Breast epithelium (tissue), 4 donors: ENCODE data around the gene DIRAS3. TPM values are rescaled to one million over a fixed set of nuclear protein-coding genes. Genes with fewer than 3 reads are reported as not detected.

Experiments used
- DNase-seq, 2 donors: peaks; one replicate each; pipeline ENCODE4 v3.0.0-alpha.2; 2019; ENCODE audit warnings: low spot score in 2 of 2
- H3K27ac ChIP-seq, 2 donors: fragments of 200-600 bp; sonication (generic) in 1 of 2; one replicate each; pipeline ENCODE4 v1.5.1; 2016 to 2019; ENCODE audit warnings: mild to moderate bottlenecking in 1 of 2
- H3K27me3 ChIP-seq, 2 donors: fragments of 200-600 bp; sonication (generic) in 1 of 2; one replicate each; pipeline versions ENCODE4 v1.5.1 to v1.6.0; 2017 to 2019; ENCODE audit warnings: control low read depth in 1 of 2, mild to moderate bottlenecking in 1 of 2
- H3K36me3 ChIP-seq: fragments of 200-600 bp; one replicate; pipeline ENCODE4 v1.5.1; 2019
- H3K4me1 ChIP-seq, 2 donors: fragments of 200-600 bp; sonication (generic); one replicate each; pipeline ENCODE4 v1.5.1; 2016 to 2019; ENCODE audit warnings: control low read depth in 1 of 2
- H3K4me3 ChIP-seq, 3 donors: fragments of 200-600 bp; sonication (generic); 1 replicate in 2 of 3; 2 replicates in 1 of 3; pipeline ENCODE4 v1.5.1; 2016 to 2019; ENCODE audit warnings: mild to moderate bottlenecking in 3 of 3, moderate library complexity in 2 of 3
- H3K9me3 ChIP-seq, 2 donors: fragments of 200-600 bp; sonication (generic) in 1 of 2; one replicate each; pipeline ENCODE4 v1.5.1; 2016 to 2019; ENCODE audit warnings: control low read depth in 1 of 2
- POLR2A ChIP-seq: fragments of 450-650 bp; IDR thresholded peaks from one replicate; pipeline ENCODE4 v1.6.1; 2016; ENCODE audit warnings: antibody characterized with exemption, mild to moderate bottlenecking, moderate library complexity
- POLR2AphosphoS5 ChIP-seq, 3 donors: sonication (generic); formaldehyde crosslinking; IDR thresholded peaks; one replicate each; pipeline ENCODE4 v1.6.1; 2017; ENCODE audit warnings: antibody characterized with exemption in 3 of 3
- intact Hi-C: fragments of 100-400 bp; cut with DNase I; formaldehyde crosslinking; loops from one replicate; pipeline ENCODE4 v1.15.1; 2023; ENCODE audit warnings: low total_unique reads
- total RNA-seq, 3 donors: library from RNA; depleted of rRNA; stranded (reverse); fragments of >200 nt; gene quantifications; one replicate each; pipeline ENCODE4 v1.1.0, GENCODE V29; 2016
- TF ChIP-seq, protein P1 (sequence below), 3 donors: fragments of 450-650 bp; IDR thresholded peaks; one replicate each; pipeline ENCODE4 v1.5.1; 2016 to 2017; ENCODE audit warnings: antibody characterized with exemption in 3 of 3, mild to moderate bottlenecking in 3 of 3, moderate library complexity in 3 of 3

The DIRAS3 gene
- total RNA-seq, 3 donors from 2014 or later, result 0.96 to 14.4 (median 12.9) TPM

DNA sequence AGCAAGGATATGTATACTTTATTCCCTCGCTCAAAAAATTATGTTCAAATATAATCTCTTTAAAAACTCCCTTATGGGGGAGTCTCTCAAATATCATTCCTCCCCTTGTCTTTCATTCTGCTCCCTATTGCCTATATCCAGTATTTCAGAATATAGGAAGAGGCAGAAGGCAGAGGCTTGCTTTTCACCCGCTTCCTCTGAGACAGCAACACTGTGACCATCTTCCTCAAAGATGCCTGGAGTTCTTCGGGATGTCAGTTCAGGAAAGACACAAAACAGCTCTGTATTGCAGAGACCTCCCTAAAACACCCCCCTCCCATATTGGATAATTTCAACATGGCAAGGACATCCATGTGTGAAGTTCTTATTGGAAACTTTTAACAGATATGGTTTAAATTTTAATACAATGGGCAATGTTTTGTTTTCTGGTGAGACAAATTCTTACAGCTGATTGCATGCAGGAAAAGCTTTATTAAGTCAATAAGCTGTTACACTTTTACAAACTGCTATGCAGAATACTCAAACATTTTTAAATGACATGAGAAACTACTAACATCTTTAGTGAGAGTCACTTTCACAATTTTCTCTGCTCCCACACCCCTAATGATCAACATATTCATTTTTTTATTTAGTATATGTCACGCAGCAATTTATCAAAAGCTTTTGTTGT is 4.8 kb downstream of the DIRAS3 start:
- Histone ChIP-seq H3K9me3 (no peaks in the 10 kb centered on the region), H3K27ac (no peak overlapping the region), H3K27me3 (no peaks in the 10 kb centered on the region), H3K4me3 (no peak overlapping the region), H3K4me1 (no peaks in the 10 kb centered on the region), H3K36me3 (no peaks in the 10 kb centered on the region)
- TF ChIP-seq POLR2AphosphoS5 (IDR thresholded peaks at IDR 0.05), result no peak
- no peak for TF ChIP-seq POLR2A
- TF ChIP-seq, protein P1, sequence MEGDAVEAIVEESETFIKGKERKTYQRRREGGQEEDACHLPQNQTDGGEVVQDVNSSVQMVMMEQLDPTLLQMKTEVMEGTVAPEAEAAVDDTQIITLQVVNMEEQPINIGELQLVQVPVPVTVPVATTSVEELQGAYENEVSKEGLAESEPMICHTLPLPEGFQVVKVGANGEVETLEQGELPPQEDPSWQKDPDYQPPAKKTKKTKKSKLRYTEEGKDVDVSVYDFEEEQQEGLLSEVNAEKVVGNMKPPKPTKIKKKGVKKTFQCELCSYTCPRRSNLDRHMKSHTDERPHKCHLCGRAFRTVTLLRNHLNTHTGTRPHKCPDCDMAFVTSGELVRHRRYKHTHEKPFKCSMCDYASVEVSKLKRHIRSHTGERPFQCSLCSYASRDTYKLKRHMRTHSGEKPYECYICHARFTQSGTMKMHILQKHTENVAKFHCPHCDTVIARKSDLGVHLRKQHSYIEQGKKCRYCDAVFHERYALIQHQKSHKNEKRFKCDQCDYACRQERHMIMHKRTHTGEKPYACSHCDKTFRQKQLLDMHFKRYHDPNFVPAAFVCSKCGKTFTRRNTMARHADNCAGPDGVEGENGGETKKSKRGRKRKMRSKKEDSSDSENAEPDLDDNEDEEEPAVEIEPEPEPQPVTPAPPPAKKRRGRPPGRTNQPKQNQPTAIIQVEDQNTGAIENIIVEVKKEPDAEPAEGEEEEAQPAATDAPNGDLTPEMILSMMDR (IDR thresholded peaks at IDR 0.05), result no peak
- no peak for DNase-seq
- intact Hi-C loops, result no loop called here

DNA sequence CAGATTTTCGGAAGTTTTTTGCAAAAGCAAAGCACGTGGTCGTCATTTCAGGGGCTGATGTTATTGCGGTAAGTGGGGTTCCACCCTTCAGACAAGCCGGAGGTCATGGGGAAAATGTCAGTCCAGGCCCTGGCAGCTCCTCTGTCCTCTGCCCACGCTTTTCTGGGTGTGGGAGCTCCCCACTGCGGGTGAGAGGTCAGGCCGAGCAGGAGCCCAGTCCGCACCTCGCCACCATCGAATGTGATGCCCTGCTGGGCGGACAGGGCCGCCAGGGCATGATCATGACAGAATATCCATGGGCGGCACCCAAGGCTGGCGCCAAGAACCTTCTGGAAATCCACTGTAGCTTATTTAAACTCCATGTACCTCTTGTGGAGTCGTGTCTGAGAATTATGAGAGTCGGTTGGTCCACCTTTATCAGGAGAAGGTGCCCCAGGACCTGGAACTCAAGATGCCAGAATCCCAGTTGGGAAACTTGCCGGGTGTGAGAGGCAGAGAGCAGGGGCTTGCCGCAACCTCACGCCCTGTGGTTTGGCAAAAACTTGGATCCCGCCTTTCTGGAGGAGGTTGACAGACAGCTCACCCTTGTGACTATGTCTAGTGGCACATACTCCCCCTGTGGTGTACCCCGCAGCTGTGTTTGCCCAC is 6.9 kb downstream of the DIRAS3 start:
- TF ChIP-seq POLR2AphosphoS5 (IDR thresholded peaks at IDR 0.05), result no peak
- TF ChIP-seq, protein P1 (IDR thresholded peaks at IDR 0.05), result no peak
- TF ChIP-seq POLR2A, result no peak
- no peaks in the 10 kb centered on the region for H3K36me3 ChIP-seq
- H3K4me1 ChIP-seq, result no peaks in the 10 kb centered on the region
- intact Hi-C loops, result no loop called here
- DNase-seq, result no peak
- H3K27me3 ChIP-seq, result no peaks in the 10 kb centered on the region
- H3K27ac ChIP-seq, result no peak overlapping the region
- no peak overlapping the region for H3K4me3 ChIP-seq
- H3K9me3 ChIP-seq, result no peaks in the 10 kb centered on the region

DNA sequence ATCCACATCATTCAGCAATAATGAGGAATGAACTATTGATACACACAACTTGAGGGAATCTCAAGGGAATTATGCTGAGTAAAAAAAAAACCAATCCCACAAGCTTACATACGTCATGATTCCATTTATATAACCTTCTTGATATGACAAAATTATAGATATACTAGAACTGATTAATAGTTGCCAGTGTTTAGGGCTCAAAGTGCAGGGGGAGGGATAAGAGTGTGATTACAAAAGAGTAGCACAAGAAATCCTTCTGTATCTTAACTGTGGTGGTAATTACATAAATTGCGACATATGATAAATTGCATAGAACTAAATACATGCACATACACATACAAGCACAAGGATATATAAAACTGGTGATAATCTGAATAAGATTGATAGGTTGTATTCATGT is 13.5 kb downstream of the DIRAS3 start:
- Histone ChIP-seq H3K4me3 (no peak overlapping the region), H3K36me3 (no peaks in the 10 kb centered on the region), H3K27me3 (no peaks in the 10 kb centered on the region), H3K27ac (no peak overlapping the region), H3K4me1 (no peaks in the 10 kb centered on the region), H3K9me3 (no peaks in the 10 kb centered on the region)
- DNase-seq, result no peak
- intact Hi-C loops, result no loop called here
- TF ChIP-seq POLR2AphosphoS5 (IDR thresholded peaks at IDR 0.05) (no peak), POLR2A (no peak)
- TF ChIP-seq, protein P1 (IDR thresholded peaks at IDR 0.05), result no peak

DNA sequence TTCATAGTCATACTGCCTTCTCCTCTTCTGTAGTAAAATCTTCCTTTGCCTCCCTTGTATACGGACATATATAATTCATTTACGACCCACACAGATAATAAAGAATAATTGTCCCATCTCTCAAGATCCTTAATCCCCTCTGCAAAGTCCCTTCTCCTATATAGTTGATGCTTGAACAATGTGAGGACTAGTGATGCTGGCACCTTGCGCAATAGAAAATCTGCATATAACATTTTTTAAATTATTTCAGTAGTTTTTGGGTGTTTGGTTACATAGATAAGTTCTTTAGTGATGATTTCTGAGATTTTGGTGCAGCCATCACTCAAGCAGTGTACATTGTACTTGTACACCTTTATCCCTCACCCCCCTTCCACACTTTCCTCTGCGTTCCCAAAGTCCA is 21.0 kb downstream of the DIRAS3 start:
- no peak for DNase-seq
- H3K4me3 ChIP-seq, result no peak overlapping the region
- TF ChIP-seq POLR2AphosphoS5 (IDR thresholded peaks at IDR 0.05) (no peak), POLR2A (no peak)
- H3K27ac ChIP-seq, result no peak overlapping the region
- no peaks in the 10 kb centered on the region for H3K27me3 ChIP-seq
- H3K9me3 ChIP-seq, result no peaks in the 10 kb centered on the region
- no peaks in the 10 kb centered on the region for H3K4me1 ChIP-seq
- H3K36me3 ChIP-seq, result no peaks in the 10 kb centered on the region
- intact Hi-C loops, result no loop called here

DNA sequence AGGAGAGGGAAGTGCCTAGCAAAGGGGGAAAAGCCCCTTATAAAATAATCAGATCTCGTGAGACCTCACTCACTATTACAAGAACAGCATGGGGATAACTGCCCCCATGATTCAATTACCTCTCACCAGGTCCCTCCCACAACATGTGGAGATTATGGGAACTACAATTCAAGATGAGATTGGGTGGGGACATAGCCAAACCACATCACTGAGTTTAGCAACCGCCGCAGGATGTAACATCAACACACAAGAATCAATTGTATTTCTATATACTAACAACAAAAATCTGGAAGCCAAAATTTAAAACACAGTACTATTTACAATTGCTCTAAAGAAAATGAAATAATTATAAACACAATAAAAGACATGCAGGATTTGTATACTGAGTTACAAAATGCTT is 21.9 kb downstream of the DIRAS3 start:
- no peak for DNase-seq
- no peak overlapping the region for H3K27ac ChIP-seq
- no peaks in the 10 kb centered on the region for H3K36me3 ChIP-seq
- H3K9me3 ChIP-seq, result no peaks in the 10 kb centered on the region
- intact Hi-C loops, result no loop called here
- H3K4me1 ChIP-seq, result no peaks in the 10 kb centered on the region
- TF ChIP-seq, protein P1 (IDR thresholded peaks at IDR 0.05), result no peak
- no peak for TF ChIP-seq POLR2A
- TF ChIP-seq POLR2AphosphoS5 (IDR thresholded peaks at IDR 0.05), result no peak
- H3K4me3 ChIP-seq, result no peak overlapping the region
- no peaks in the 10 kb centered on the region for H3K27me3 ChIP-seq
